SK-N-SH treated with all-trans-retinoic acid at 6 μM for 48 hours (cell line): ENCODE measurements around the gene TMC3.

Experiments used
- SNAI2 ChIP-seq: fragments of 250-450 bp; sonication (Bioruptor Pico); IDR thresholded peaks from 2 replicates; pipeline ENCODE4 v1.5.0; 2020; ENCODE audit warnings: mild to moderate bottlenecking, moderate library complexity
- ZFP3 ChIP-seq: fragments of 250-450 bp; sonication (Bioruptor Pico); IDR thresholded peaks from 2 replicates; pipeline ENCODE4 v1.5.0; 2020; ENCODE audit warnings: mild to moderate bottlenecking, moderate library complexity

- TF ChIP-seq SNAI2 (CRISPR knock-in tag) (no peak), ZFP3 (CRISPR knock-in tag) (no peak)
Observed at GRCh38 chr15:81333363-81333762, 40.6 kb downstream of the TMC3 start.
